ENCODE results near the gene IL21R. TPM values are rescaled to one million over a fixed set of nuclear protein-coding genes. Genes with fewer than 3 reads are reported as not detected.

The IL21R gene
- total and polyA plus RNA-seq, 9 of the 15 experiments (the other 6 are each of a cell fraction or from before 2014, with no cell fraction given) = 0.04 to 0.34 (median 0.18) TPM; not detected in 1

DNA sequence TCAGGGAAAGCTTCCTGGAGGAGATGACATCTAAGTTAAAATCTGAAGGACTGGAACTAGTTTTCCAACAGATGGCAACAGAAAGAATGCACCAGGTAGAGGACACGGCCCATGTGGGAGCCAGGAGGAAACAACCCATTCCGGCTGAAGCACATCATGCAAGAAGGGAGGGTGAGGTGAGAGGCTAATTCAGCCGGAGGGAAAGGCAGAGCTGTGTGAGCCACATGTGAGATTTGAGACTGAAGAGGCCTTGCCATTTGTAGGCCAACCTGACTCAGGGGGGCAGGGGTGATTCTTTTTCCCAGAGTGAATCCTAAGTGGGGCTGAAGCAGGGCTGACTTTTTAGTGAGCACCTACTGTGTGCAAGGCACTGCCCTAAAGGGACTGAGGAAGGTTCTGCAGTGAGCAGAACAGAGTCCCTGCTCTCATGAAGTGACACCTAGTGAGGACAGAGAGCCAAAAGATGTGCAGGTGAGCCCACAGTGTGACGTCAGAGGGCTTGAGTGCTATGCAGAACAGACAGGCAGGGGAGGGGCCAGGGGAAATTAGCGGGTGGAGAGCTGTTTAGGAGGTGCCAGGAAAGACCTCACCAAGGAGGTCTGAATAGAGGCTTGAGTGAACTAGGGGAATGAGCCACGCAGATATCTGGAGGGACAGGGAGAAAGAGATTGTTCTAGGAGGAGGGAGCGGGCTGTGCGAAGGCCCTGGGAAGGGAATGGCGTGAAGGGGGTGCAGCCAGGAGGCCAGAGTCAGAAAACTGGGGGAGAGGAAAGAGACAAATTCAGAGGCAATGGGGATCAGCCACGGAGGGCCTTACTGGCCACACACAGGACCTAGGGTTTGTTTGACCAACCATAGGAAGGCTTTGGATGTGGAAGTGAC, 19.8 kb upstream of the IL21R start:
- DNase-seq (ENCODE audit: extremely low read depth in 1 of 4, low spot score in 3 of 4) (no peak), ATAC-seq (no peak), FAIRE-seq (no peak)
- H3K79me2 ChIP-seq (ENCODE audit: control insufficient read depth, insufficient read depth, low read length) = no peaks in the 10 kb centered on the region
- in situ Hi-C loops (cut with MboI) (no loop called here), intact Hi-C loops (cut with micrococcal nuclease) (no loop called here)
- no peaks in the 10 kb centered on the region for H4K20me1 ChIP-seq (replicated peaks; ENCODE audit: control insufficient read depth, insufficient read depth, low read length)
- H3K27me3 ChIP-seq (ENCODE audit: control insufficient read depth in 2 of 2, insufficient read depth in 2 of 2, low read length in 2 of 2) = peaks cover 14 to 60% of the 10 kb centered on the region in 2 experiments
- H3K4me1 ChIP-seq (replicated peaks in 1 of 2; ENCODE audit: control insufficient read depth in 2 of 2, insufficient read depth in 2 of 2, low read length in 2 of 2) = no peaks in the 10 kb centered on the region; a peak in 1 of 5 replicates
- TF ChIP-seq ZKSCAN1 (IDR thresholded peaks at IDR 0.05; ENCODE audit: low read depth, low read length) (0 out of 2 replicates have a peak, but pooled peaks have one; percentile 52), ZNF24 (IDR thresholded peaks at IDR 0.05) (no peak), ZFP36 (IDR thresholded peaks at IDR 0.05; ENCODE audit: low read depth, low read length, partially characterized antibody) (peak; percentile 85), CREM (IDR thresholded peaks at IDR 0.05; ENCODE audit: low read depth) (peak; percentile 21; the same call in 1 of the 2 replicates), ATF1 (CRISPR knock-in tag; IDR thresholded peaks at IDR 0.05) (no peak), ATF1 (tag; IDR thresholded peaks at IDR 0.05) (peak; percentile 31; the same call in 1 of the 2 replicates)
- TF ChIP-seq, protein P1, sequence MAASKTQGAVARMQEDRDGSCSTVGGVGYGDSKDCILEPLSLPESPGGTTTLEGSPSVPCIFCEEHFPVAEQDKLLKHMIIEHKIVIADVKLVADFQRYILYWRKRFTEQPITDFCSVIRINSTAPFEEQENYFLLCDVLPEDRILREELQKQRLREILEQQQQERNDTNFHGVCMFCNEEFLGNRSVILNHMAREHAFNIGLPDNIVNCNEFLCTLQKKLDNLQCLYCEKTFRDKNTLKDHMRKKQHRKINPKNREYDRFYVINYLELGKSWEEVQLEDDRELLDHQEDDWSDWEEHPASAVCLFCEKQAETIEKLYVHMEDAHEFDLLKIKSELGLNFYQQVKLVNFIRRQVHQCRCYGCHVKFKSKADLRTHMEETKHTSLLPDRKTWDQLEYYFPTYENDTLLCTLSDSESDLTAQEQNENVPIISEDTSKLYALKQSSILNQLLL (CRISPR knock-in tag; IDR thresholded peaks at IDR 0.05; ENCODE audit: borderline replicate concordance) = no peak
- no peak overlapping the region for H3K4me3 ChIP-seq
- no peak overlapping the region for H3K9ac ChIP-seq (ENCODE audit: insufficient read depth in 1 of 2, low read depth in 2 of 2, low read length in 2 of 2)
- no peak overlapping the region for H3K27ac ChIP-seq (ENCODE audit: extremely low read depth, low read depth, low read length)
- H2AFZ ChIP-seq (ENCODE audit: low read depth, low read length) = no peak overlapping the region
- POLR2A ChIA-PET = interaction anchor here (0.6 to 1.2 kb wide), 2 partner anchors 142 to 149 kb away, joined by 3 to 4 read pairs; no protein-coding TSS in a partner anchor
- CTCF ChIA-PET (ENCODE audit: low intra/inter-chr PET ratio) = no interaction called here
- no TSS peak for BruUV-seq (replicated peaks)
- no peaks in the 10 kb centered on the region for H3K9me3 ChIP-seq (replicated peaks; ENCODE audit: control insufficient read depth, insufficient read depth, low read depth, low read length)
- no peak overlapping the region for H3K4me2 ChIP-seq (ENCODE audit: insufficient read depth, low read length)
- WGBS (ENCODE audit: insufficient coverage, low coverage, missing lambda C conversion rate) = 8% methylated on average over 8 of the region's 10 CpGs
- H3K36me3 ChIP-seq (ENCODE audit: control insufficient read depth, insufficient read depth, low read length) = no peaks in the 10 kb centered on the region
- no peaks in the 10 kb centered on the region for H3K9me1 ChIP-seq (ENCODE audit: control insufficient read depth, insufficient read depth, low read length)
